DOHH2 (cell line): ENCODE results near the gene MAP2K5.
"Not testable (repeated sequence)": the region's sequence is repeated elsewhere in the genome, so short reads cannot be mapped to it uniquely, and the experiment has no call there.

ENCODE experiments used
- CTCF ChIP-seq: fragments of 200-600 bp; sonication (generic); IDR thresholded peaks from one replicate; pipeline ENCODE4 v1.5.1; 2014; ENCODE audit warnings: antibody characterized with exemption, mild to moderate bottlenecking, low read depth, low read length; ENCODE audit not compliant: poor library complexity, severe bottlenecking
- EZH2phosphoT487 ChIP-seq: fragments of 200-600 bp; sonication (generic); IDR thresholded peaks from 2 replicates; pipeline ENCODE4 v1.6.1; 2017; ENCODE audit warnings: borderline replicate concordance, mild to moderate bottlenecking, antibody characterized with exemption, low read length, moderate library complexity, mixed read lengths

GRCh38 chr15:67615131-67615534 lies 72.6 kb downstream of the MAP2K5 start:
- TF ChIP-seq CTCF, EZH2phosphoT487: not testable (repeated sequence)
